KG1 (cell line): ENCODE results near the gene NUP88.

Experiments
- DNase-seq: peaks from one replicate; lab custom pipeline; 2025; lab: John Stamatoyannopoulos, UW

The NUP88 gene

DNA sequence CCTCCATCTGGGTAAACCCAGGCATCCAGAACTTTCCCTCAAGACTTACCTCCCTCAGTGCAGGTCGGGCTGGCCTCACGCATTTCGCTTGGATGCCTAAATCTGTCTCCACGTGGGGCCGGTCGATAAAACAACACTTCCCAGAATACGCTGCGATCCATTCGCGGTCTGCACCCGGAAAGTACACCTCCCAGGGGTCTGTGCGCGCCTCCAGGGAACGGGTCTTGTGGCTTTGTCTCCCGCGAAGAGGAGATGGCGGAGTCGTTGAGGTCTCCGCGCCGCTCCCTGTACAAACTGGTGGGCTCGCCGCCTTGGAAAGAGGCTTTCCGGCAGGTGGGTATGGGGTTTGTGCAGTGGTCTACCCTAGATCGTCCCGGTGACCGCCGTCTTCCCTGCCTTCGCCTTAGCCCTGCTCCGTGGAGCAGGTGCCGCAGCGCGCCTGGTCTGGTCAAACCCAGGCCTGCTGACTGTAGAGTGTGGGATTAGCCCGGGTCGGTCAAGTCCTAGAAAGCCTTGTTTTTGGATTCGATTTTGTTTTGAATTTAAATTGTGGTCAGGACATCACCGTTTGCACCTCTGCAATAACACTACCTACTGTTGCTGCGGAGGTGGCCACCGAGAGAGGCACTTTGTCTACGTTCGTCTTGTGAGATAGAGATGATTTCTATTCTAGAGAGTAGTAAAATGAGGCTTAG is 644 bp upstream of the NUP88 start, which contains the start of gene RPAIN:
Gene RPAIN (plus strand): TSS at position 224 of the 695 bp plus-strand sequence. CDS start 29 bp downstream, at position 253.
- DNase-seq, result peak; percentile 60

DNA sequence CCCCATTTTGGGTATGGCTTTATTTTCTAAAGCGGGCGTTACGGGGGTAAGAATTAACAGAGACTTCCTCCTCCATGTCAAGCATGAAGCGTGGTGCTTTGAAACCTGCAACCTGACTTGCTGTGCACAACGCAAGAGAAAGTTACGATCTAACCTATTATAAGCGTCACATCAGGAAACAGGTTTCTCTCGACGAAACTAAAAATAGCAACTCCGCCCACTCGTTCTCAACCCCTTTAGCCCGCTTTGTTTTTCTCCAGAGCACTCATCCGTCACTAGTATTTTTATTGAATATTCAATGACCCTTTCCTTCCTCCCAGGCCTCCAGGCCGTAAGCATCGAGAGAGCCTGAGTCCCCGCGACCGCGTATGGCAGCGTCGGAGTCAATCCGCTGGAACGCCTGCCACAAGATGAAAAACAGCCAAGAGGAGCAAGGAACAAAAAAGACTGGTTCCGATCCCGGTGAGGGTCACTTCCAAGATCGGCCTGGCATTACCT is 555 bp downstream of the NUP88 start:
- no peak for DNase-seq

DNA sequence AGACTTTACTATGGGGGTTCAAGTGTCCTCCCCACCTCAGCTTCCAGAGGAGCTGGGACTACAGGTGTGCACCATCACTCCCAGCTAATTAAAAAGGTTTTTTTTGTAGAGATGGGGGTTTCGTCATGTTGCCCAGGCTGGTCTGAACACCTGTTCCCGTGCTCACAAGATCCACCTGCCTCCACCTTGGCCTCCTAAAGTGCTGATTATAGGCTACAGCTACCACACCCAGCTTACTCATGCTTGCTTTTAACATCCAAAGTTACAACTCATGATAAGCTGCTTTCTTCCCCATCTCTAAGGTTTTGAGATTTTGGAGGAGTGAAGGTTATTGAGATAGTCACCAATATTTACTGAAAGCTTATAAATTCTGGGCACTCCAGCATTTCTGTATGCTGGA is 2.6 kb downstream of the NUP88 start:
- no peak for DNase-seq

DNA sequence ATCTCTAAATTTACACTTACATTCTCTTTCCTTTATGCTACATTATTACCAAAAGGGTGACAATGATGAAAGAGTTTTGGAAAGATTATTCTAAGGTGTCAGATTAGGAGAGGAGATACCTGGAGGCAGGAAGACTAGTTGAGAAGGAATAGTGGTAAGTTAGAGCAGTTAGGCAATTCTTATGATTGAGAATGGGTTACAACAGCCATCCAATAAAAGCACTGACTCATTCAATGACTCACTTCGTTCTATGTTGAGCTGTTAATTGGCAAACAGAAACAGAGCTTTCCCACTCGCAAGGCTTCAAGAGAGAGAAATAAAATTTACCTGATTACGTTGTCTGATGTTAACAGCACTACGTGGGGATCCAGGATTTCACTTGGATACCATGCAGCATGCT is 5.8 kb downstream of the NUP88 start:
- DNase-seq, result no peak

DNA sequence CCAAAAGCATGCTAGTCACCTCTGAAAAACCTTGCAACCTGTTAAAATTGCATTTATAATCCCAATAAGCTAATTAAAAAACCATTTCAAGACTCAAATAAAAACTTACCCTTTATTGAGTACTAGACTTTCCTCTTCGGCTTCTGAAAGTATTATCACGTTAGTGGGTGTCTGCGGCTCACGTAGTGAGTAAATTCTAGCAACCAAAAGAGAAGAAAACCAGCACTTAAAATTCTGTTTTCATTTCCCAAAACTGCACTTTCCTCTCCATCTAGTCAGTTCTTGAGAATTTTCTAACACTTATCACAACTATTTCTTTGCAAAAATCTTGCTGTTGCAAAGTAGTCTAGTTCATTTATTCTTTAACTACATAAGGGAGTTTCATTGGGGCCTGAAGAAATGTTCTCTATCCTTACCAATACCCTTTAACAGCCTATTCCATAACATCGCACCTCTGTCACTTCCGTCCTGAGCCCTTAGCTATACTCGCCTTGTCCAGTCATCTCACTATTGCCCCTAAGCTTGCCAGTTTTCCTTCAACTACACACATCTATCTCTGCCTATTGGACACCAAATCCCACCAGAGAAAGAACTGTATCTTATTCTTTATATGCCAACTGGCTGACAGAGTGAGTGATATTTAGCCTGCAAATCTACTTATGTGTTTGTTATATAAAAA is 8.7 kb downstream of the NUP88 start:
- no peak for DNase-seq

DNA sequence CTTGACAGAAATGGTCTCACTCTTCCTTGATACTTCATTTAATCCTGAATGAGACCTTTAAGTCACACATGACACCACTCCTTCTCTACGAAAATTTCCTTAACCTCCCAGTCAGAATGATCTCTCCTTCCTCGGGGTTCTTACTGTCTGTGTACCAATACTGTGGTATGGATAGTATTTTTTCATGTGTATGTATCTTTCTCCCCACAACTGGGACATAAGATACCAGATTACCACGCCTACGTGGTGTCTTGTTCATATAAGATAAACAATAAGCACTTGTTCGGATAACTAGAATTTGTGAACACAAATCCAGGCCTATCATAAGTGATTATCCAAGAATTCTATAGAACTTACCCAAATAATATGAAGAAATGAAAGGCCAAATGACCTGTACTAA is 11.3 kb downstream of the NUP88 start:
- no peak for DNase-seq

DNA sequence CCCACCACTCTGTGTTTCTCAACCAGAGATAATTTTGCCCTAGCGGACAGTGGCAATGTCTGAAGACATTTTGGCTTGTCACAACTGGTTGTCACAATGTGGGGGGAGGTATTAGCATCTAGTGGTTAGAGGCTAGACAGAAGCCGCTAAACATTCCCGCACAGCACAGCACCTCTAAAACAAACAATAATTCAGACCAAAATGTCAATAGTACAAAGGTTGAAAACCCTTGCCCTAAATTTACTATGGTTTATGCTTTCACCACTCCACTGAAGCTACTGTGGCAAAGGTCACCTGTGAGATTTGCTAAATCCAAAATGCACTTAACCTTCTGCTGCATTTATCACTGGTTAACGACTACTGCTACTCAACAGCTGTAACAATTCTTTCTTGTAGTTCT is 14.1 kb downstream of the NUP88 start:
- DNase-seq, result no peak

DNA sequence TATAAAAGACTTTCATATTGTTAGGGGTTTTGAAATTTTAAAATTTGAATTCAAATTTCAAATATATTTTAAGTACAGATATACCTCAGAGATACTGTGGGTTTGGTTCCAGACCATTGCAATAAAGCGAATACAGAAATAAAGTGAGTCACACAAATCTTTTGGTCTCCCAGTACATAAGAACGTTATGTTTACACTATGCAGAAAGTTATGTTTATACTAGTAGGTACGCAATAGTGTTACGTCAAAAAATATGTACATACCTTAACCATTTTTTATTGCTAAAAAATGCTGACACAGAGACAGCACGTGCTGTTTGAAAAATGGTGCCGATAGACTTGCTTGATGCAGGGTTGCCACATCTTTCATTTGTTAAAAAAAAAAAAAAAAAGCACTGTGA is 19.7 kb downstream of the NUP88 start:
- no peak for DNase-seq

DNA sequence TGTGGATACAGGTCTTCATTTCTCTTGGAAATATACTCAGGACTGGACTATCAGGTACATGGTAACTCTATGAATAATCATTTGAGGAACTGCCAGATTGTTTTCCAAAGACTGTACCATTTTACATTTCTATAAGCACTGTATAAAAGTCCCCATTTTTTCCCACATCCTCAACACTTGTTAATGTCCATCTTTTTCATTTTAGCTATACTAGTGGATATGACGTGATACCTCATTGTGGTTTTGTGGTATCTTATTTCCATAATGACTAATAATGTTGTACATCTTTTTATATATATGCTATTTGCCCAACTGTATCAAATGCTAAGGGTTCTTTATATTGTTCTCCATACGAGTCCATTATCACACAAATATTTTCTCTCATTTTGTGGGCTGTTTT is 22.9 kb downstream of the NUP88 start:
- no peak for DNase-seq

DNA sequence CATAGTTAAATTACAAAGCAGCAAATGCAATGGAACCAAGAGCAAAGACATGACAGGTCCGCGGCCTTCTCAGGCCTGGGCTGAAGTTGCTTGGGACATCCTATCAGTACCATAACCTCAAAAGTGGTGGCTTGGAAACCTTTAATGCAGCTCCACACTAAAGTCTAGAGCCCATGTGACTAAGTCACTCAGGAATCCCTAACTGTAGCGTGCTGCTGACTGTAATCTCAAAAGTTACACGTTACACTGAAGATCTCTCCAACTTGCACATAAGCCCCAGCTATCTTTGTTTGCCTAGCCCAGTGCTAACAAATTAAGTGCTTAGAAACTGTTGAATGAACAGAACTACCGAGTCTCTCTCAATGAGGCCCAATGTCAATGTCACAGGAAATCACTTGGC is 27.8 kb downstream of the NUP88 start:
- no peak for DNase-seq

DNA sequence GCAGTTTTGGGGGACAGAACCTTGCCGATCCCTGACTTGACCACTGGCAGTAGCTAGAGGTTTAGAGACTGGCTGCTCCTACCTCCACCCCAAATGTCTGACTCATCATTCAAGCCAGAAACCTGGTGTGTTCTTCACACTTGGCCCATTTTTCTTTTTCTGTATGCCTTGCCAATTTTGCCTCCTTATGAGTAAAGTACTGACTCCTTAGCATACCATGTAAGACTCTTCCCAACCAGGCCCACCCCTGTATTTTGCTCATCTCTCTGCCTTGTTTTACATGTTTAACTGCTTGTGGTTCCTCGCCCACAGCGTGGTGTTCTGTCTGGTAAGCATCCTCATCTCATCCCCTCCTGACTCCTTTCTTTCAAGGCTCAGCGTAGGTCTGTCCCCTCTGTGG is 37.9 kb downstream of the NUP88 start:
- no peak for DNase-seq

DNA sequence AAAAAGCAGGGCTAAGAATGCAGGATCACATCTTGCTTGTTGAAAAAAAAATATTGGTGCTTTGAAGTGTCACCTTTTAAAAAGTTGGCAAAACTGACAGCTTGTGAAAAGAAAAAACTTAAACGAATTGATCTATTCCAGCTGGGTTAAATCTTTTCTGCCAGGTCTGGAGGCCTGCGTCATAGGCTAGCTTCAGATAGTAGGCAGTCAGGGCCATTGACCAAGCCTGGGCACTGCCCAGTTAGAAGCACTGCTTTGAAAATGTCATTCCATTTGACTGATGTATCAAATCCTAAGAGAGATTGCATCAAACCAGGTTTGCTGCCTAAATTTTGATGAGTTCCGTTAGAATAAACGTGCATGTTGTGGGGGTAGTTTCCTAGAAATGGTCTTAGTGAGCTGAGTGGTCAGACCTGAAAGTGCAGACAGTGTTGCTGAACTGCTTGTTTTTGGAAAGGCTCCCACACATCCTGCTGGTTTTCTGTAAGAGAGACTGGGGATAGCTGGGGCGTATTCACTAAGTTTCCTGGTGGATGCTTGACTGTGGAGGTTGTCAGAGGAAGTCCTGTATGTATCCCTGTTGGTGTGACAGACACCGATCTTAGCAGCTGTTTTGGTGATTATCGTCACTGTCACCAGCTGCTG is 38.8 kb downstream of the NUP88 start:
- DNase-seq, result no peak

DNA sequence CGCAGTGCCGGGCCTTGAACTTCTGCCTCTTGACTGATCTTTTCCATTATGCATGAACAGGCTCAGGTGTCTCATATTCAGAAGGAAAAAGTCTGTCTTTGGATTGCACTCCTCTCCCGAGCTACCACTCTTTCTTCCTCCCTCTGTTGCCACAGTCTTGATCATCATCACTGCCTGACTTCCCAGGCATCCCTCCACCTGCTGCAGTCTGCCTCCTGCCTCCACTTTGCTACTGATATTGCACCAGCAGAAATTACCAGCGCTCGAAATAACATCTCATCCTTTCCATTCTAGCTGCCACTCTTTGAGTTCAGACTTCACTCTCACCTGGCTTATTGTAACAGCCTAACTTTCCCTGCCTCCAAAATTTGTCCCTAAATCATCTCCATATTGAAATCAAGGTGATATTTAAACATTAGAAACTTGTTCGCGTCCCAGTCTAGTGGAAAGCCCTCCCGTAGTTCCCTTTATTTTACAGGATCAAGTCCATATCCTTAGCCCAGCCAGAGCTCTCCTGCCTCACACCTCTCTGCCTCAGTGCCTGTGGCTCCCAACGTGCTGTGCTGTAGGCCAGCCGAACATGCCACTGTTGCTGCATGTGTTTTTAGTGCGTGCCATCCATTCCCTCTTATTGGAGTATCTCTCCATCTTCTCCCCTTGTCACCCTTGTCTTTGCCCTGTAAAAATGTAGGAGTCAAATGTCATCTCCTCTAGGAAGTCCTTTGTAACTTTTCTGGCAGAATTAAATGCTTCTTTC is 39.9 kb downstream of the NUP88 start:
- DNase-seq, result no peak

DNA sequence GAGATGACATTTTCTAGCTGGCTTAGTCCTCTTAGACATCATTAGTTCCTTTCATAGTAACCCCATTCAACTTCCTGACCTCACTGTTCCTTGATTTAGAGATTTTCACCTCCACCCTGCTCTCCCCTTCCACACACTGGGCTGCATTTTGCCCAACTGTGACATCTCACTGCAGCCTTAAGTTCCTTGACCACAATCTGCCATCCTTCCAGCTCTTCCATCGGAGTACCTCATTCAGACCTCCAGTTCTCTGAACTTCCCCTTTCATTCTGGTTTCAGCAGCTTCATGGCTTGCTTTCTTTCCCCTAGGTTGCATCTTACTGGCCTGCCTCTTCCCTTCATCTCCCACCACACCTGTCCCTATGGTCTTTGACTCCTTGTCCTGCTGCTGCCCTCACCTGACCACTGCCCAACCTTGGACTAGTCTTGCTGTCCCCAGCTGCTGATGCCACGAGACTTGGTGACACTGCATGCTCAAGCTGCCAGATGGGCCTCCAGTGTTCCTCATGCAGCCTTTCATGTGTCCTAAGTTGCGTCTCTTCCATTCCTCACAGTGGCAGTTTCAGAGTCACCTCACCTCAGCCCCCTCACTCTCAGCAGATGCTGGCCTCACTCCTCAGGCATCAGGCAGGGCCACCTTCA is 40.8 kb downstream of the NUP88 start:
- DNase-seq, result no peak

DNA sequence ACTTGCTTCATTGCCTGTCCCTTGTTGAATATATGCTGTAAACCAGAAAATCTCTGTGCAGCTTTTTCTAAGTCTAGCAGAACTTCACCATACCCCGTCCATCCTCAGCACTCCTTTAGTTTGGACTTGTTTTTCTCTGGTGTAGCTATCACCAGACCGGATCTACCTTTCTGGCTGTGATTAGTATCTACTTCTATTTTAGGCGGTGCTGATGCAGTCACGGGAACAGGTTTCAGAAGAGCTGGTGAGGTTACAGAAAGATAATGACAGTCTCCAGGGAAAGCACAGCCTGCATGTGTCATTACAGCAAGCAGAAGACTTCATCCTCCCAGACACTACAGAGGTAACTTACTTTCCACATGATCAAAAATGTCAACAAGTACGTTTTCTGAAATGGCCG is 46.4 kb downstream of the NUP88 start:
- DNase-seq, result no peak

DNA sequence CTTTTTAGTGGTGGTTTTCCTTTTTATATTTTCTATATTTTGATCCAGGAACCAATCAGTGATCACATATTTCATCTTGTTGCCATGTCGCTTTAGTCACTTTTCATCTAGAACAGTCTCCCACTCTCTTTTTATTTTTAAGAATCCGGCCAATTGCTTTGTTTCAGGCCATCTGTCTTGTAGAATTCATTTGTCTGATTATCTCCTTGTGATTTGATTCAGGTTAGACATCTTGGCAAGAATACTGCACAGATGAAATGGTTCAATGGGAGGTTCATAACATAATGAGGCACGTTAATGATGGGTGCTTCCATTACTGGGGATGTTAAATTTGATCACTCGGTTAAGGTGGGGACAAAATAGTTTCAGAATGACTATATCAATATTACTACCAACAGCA is 49.1 kb downstream of the NUP88 start:
- no peak for DNase-seq

DNA sequence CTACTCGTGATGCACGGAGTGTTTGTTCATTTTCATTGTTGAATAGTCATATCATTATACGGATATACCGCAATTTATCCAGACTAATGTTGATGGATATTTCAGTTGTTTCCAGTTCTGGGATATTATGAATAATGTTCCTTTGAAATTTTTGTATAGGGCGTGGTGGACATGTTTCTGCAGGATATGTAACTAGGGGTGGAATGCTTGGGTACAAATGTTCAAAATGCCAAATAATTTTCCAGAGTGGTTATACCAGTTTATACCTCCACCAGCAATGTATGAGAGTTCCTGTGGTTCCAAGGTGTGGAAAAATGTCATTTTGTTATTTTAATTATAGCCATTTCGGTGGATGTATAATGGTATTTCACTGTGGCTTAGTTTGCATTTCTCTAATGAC is 53.6 kb downstream of the NUP88 start:
- DNase-seq, result no peak

DNA sequence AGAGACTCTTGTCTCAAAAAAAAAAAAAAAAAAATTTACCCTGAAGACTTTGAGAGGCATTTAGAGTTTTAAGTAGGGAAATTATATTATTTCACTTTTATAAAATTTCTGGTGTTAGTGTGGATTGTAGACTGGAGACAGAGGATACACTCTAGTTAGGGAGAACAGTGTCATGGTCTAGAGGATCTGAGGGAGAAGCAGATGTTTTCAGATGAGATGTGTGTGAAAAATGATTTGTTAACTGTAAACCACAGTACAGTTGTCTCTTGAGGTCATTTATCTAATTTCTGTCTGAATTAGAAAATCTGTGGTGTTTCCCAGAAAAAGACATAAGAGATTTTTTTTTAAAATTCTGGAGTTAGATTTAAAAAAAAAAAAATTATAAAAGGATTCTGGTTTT is 54.8 kb downstream of the NUP88 start:
- no peak for DNase-seq

DNA sequence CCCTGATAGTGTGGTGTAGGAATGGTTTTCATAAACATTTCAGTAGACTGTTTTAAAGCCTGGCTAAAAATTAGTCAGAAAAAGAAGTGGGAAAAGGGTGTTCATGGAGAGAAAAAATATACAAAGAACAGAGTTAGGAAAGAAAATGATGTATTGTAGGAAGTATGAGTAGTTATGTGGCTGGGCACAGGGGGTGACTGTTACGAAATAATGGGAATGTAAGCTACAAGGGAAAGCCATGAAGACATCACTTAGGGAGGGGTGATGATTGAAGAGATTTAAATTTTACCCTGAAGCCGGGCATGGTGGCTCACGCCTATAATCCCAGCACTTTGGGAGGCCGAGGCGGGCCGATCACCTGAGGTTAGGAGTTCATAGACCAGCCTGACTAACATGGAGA is 55.3 kb downstream of the NUP88 start:
- DNase-seq, result no peak

DNA sequence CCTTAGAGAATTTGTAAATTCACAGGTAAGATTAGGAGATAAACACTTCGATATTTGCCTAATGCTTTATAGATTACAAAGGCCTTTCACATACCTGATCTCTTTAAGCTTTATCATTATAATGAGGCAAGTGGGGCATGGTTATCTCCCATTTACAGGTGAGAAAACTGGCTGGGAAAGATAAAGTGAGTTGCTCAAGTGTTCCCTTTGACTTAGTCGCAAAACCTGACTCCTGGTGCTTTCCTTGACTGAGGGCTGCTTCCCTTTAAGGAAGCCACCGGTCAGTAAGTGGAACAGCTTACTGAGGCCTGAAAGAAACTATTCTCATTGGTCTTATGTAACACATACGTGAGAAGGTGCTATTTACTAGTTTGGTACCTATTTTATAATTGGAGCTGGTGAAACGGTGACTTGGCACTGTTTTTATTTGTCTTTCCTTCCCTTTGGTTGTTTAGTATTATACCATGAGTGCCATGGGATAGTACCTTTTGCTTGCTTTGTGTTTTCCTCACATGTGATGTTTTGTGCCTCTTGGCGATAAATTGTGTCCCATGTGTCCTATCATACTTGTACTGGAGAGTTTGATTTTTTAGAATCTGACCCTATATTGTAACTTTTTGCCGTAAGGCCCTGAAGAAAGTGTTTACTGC is 57.2 kb downstream of the NUP88 start:
- DNase-seq, result no peak

DNA sequence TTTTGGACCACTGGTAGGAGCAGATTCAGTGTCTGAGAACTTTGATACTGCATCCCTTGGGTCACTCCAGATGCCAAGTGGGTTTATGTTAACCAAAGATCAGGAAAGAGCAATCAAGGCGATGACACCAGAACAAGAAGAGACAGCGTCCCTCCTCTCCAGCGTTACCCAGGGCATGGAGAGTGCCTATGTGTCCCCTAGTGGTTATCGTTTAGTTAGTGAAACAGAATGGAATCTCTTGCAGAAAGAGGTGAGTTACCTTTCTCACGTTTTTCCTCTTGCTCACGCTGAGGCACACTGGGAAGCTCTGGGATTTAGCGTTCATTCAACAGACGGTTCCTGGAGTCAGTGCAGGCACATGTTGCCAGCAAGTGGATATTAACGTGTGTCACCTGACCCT is 58.0 kb downstream of the NUP88 start:
- no peak for DNase-seq
